H9 (cell line): ENCODE results near the gene HNF1B. TPM values are rescaled to one million over a fixed set of nuclear protein-coding genes. Genes with fewer than 3 reads are reported as not detected.

Experiments
- DNase-seq: peaks from one replicate; pipeline ENCODE4 v3.0.0-alpha.2; 2017
- H2AFZ ChIP-seq: one replicate; pipeline ENCODE4 v1.6.1; 2013; ENCODE audit warnings: mild to moderate bottlenecking, low read length, control low read depth, moderate library complexity
- H2AK5ac ChIP-seq: 2 replicates; pipeline ENCODE4 v1.6.1; 2013; ENCODE audit warnings: low read length, control low read depth, mixed read lengths; ENCODE audit not compliant: insufficient read length
- H2BK120ac ChIP-seq: one replicate; pipeline ENCODE4 v1.6.1; 2013; ENCODE audit warnings: low read depth, mild to moderate bottlenecking, low read length, control low read depth, inconsistent platforms; ENCODE audit not compliant: poor library complexity, severe bottlenecking
- H2BK12ac ChIP-seq: 2 replicates; pipeline ENCODE4 v1.6.1; 2013; ENCODE audit warnings: low read length, control low read depth, mixed read lengths, low read depth; ENCODE audit not compliant: insufficient read length
- H2BK15ac ChIP-seq: 2 replicates; pipeline ENCODE4 v1.6.1; 2013; ENCODE audit warnings: low read depth, low read length, control low read depth
- H2BK20ac ChIP-seq: one replicate; pipeline ENCODE4 v1.6.1; 2013; ENCODE audit warnings: low read depth, mild to moderate bottlenecking, low read length, control low read depth, inconsistent platforms; ENCODE audit not compliant: poor library complexity, severe bottlenecking
- H2BK5ac ChIP-seq: 2 replicates; pipeline ENCODE4 v1.6.1; 2013; ENCODE audit warnings: low read length, control low read depth, mixed read lengths; ENCODE audit not compliant: insufficient read length
- H3K14ac ChIP-seq: 2 replicates; pipeline ENCODE4 v1.6.1; 2013; ENCODE audit warnings: low read length, control low read depth; ENCODE audit not compliant: insufficient read depth
- H3K18ac ChIP-seq: 2 replicates; pipeline ENCODE4 v1.6.1; 2013; ENCODE audit warnings: low read depth, mild to moderate bottlenecking, mixed read lengths, low read length, control low read depth; ENCODE audit not compliant: insufficient read length
- H3K23ac ChIP-seq: 2 replicates; pipeline ENCODE4 v1.6.1; 2013; ENCODE audit warnings: low read length, control low read depth, mixed read lengths, low read depth; ENCODE audit not compliant: insufficient read length
- H3K23me2 ChIP-seq: 2 replicates; pipeline ENCODE4 v1.6.1; 2013; ENCODE audit warnings: low read depth, mild to moderate bottlenecking, mixed read lengths, low read length, control low read depth; ENCODE audit not compliant: insufficient read length, poor library complexity, severe bottlenecking
- H3K27ac ChIP-seq: 2 replicates; pipeline ENCODE4 v1.5.1; 2013; ENCODE audit warnings: low read length, control low read depth, mixed read lengths, low read depth; ENCODE audit not compliant: insufficient read length
- H3K27me3 ChIP-seq: 2 replicates; pipeline ENCODE4 v1.6.1; 2013; ENCODE audit warnings: low read length, control low read depth, inconsistent platforms; ENCODE audit not compliant: insufficient read depth
- H3K4ac ChIP-seq: 2 replicates; pipeline ENCODE4 v1.6.1; 2013; ENCODE audit warnings: low read depth, mild to moderate bottlenecking, control low read depth, inconsistent platforms, low read length, moderate library complexity
- H3K4me1 ChIP-seq: 2 replicates; pipeline ENCODE4 v1.6.1; 2013; ENCODE audit warnings: low read length, control low read depth, inconsistent platforms; ENCODE audit not compliant: insufficient read depth
- H3K4me2 ChIP-seq: 2 replicates; pipeline ENCODE4 v1.6.1; 2013; ENCODE audit warnings: low read length, control low read depth, mixed read lengths; ENCODE audit not compliant: insufficient read length, insufficient read depth
- H3K56ac ChIP-seq: 2 replicates; pipeline ENCODE4 v1.6.1; 2013; ENCODE audit warnings: low read depth, mild to moderate bottlenecking, mixed read lengths, low read length, control low read depth; ENCODE audit not compliant: insufficient read length
- H3K79me1 ChIP-seq: 2 replicates; pipeline ENCODE4 v1.6.1; 2013; ENCODE audit warnings: low read depth, mild to moderate bottlenecking, moderate library complexity, low read length, control low read depth, inconsistent platforms; ENCODE audit not compliant: insufficient read depth, poor library complexity, severe bottlenecking
- H3K79me2 ChIP-seq: 2 replicates; pipeline ENCODE4 v1.6.1; 2013; ENCODE audit warnings: low read length, control low read depth, inconsistent platforms; ENCODE audit not compliant: insufficient read depth
- H3K9ac ChIP-seq: 2 replicates; pipeline ENCODE4 v1.6.1; 2013; ENCODE audit warnings: low read length, control low read depth, mixed read lengths; ENCODE audit not compliant: insufficient read length; ENCODE audit errors: extremely low read depth
- H3K9me3 ChIP-seq: one replicate; pipeline ENCODE4 v1.6.1; 2013; ENCODE audit warnings: low read depth, low read length, inconsistent platforms; ENCODE audit not compliant: control insufficient read depth
- H3T11ph ChIP-seq: one replicate; pipeline ENCODE4 v1.6.1; 2013; ENCODE audit warnings: mild to moderate bottlenecking, low read length, control low read depth, inconsistent platforms
- H4K20me1 ChIP-seq: one replicate; pipeline ENCODE4 v1.6.1; 2013; ENCODE audit not compliant: control insufficient read depth, insufficient read length, insufficient read depth
- H4K5ac ChIP-seq: 2 replicates; pipeline ENCODE4 v1.6.1; 2013; ENCODE audit warnings: low read depth, mild to moderate bottlenecking, mixed read lengths, low read length, control low read depth; ENCODE audit not compliant: insufficient read length
- H4K8ac ChIP-seq: replicated peaks from 2 replicates; pipeline ENCODE4 v1.6.1; 2013; ENCODE audit warnings: low read length, control low read depth, mixed read lengths, low read depth; ENCODE audit not compliant: insufficient read length
- H4K91ac ChIP-seq: 2 replicates; pipeline ENCODE4 v1.6.1; 2013; ENCODE audit warnings: low read depth, mild to moderate bottlenecking, moderate library complexity, mixed read lengths, low read length, control low read depth; ENCODE audit not compliant: insufficient read length
- H3K27ac Mint-ChIP-seq, 3 experiments: 2 replicates in 2 of 3; 3 replicates in 1 of 3; pipeline ENCODE4 v1.8.0; 2020 to 2021; ENCODE audit warnings: mixed read lengths in 3 of 3, mild to moderate bottlenecking in 1 of 3, moderate library complexity in 1 of 3
- H3K27me3 Mint-ChIP-seq: 2 replicates; pipeline ENCODE4 v1.8.0; 2021; ENCODE audit warnings: low read depth, mild to moderate bottlenecking, moderate library complexity, mixed read lengths
- H3K36me3 Mint-ChIP-seq, 3 experiments: 2 replicates in 2 of 3; 3 replicates in 1 of 3; pipeline ENCODE4 v1.8.0; 2020 to 2021; ENCODE audit warnings: low read depth in 3 of 3, mixed read lengths in 3 of 3; ENCODE audit not compliant: insufficient read depth in 1 of 3
- H3K4me1 Mint-ChIP-seq, 2 experiments: 2 replicates each; pipeline ENCODE4 v1.8.0; 2020; ENCODE audit warnings: mixed read lengths in 2 of 2
- H3K4me3 Mint-ChIP-seq, 2 experiments: 2 replicates in 1 of 2; 3 replicates in 1 of 2; pipeline ENCODE4 v1.8.0; 2020 to 2021; ENCODE audit warnings: mild to moderate bottlenecking in 2 of 2, mixed read lengths in 2 of 2, moderate library complexity in 1 of 2
- H3K9me3 Mint-ChIP-seq, 2 experiments: 2 replicates in 1 of 2; 3 replicates in 1 of 2; pipeline ENCODE4 v1.8.0; 2020; ENCODE audit warnings: mild to moderate bottlenecking in 2 of 2, mixed read lengths in 2 of 2, moderate library complexity in 1 of 2
- WGBS: extraction: QIAGEN DNeasy Blood & Tissue Kit; methylation state at CpG from one replicate; pipeline ENCODE4 v1.1.7; 2013; ENCODE audit warnings: missing lambda C conversion rate, low lambda C conversion rate, mixed read lengths; ENCODE audit not compliant: insufficient read length; ENCODE audit errors: extremely low coverage; 5-methylcytosine and 5-hydroxymethylcytosine counted together
- total RNA-seq: library from RNA; stranded (reverse); gene quantifications from 2 replicates; pipeline ENCODE4 v1.2.1, GENCODE V29; 2021
- TF ChIP-seq, protein P1 (sequence below): fragments of 200-600 bp; sonication (generic); conservative IDR thresholded peaks from 3 replicates; pipeline ENCODE4 v1.8.0; 2021; ENCODE audit warnings: antibody characterized with exemption, mild to moderate bottlenecking

The HNF1B gene
- total RNA-seq, 1 experiment from 2014 or later: not detected

GRCh38 chr17:37788526-37788925, 43.7 kb upstream of the HNF1B start:
- Histone ChIP-seq H3K23ac (no peak overlapping the region), H2BK120ac (no peak overlapping the region), H3K14ac (no peak overlapping the region), H3K9ac (no peak overlapping the region), H2BK15ac (no peak overlapping the region), H3K4me1 (no peaks in the 10 kb centered on the region), H2BK12ac (no peak overlapping the region), H3K4me2 (no peak overlapping the region), H3K9me3 (no peaks in the 10 kb centered on the region), H3T11ph (no peak overlapping the region), H2AK5ac (no peak overlapping the region), H3K27ac (no peak overlapping the region), H3K4ac (no peak overlapping the region), H3K27me3 (no peaks in the 10 kb centered on the region), H2BK5ac (no peak overlapping the region), H4K8ac (no peak overlapping the region), H4K5ac (no peak overlapping the region), H4K20me1 (no peaks in the 10 kb centered on the region), H2AFZ (no peak overlapping the region), H3K79me1 (no peaks in the 10 kb centered on the region), H3K79me2 (no peaks in the 10 kb centered on the region), H3K23me2 (no peaks in the 10 kb centered on the region), H4K91ac (no peak overlapping the region), H3K18ac (no peak overlapping the region), H2BK20ac (no peak overlapping the region), H3K56ac (no peak overlapping the region)
- Mint-ChIP-seq H3K27me3 (peaks cover 9% of the 10 kb centered on the region; the same call in 1 of the 2 replicates), H3K27ac (no peak overlapping the region), H3K36me3 (no peaks in the 10 kb centered on the region), H3K4me1 (peaks cover 13 to 14% of the 10 kb centered on the region in 2 experiments; a peak in 3 of 4 replicates), H3K4me3 (no peak overlapping the region), H3K9me3 (no peaks in the 10 kb centered on the region)
- TF ChIP-seq, protein P1, sequence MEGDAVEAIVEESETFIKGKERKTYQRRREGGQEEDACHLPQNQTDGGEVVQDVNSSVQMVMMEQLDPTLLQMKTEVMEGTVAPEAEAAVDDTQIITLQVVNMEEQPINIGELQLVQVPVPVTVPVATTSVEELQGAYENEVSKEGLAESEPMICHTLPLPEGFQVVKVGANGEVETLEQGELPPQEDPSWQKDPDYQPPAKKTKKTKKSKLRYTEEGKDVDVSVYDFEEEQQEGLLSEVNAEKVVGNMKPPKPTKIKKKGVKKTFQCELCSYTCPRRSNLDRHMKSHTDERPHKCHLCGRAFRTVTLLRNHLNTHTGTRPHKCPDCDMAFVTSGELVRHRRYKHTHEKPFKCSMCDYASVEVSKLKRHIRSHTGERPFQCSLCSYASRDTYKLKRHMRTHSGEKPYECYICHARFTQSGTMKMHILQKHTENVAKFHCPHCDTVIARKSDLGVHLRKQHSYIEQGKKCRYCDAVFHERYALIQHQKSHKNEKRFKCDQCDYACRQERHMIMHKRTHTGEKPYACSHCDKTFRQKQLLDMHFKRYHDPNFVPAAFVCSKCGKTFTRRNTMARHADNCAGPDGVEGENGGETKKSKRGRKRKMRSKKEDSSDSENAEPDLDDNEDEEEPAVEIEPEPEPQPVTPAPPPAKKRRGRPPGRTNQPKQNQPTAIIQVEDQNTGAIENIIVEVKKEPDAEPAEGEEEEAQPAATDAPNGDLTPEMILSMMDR: no peak
- WGBS: no CpG with 5 or more reads among the region's 1 CpG
- DNase-seq: no peak
